Right kidney (tissue), 9 donors: ENCODE data around the gene UGT2A1.
"Not testable (repeated sequence)": the region's sequence is repeated elsewhere in the genome, so short reads cannot be mapped to it uniquely, and the experiment has no call there.

Experiments used
- DNase-seq: peaks from one replicate; pipeline ENCODE4 v3.0.0-alpha.2; 2016
- long read RNA-seq, 8 donors: transcript quantifications; one replicate each; lab custom pipeline, GENCODE V29; 2026

The UGT2A1 gene
- long read RNA-seq, donor 1: 0 reads
- long read RNA-seq, donor 2: 0 reads
- long read RNA-seq, donor 3: 0 reads
- long read RNA-seq, donor 4: 0 reads
- long read RNA-seq, donor 5: 0 reads
- long read RNA-seq, donor 6, partial matches to known transcripts: 10 of 11 reads
- long read RNA-seq, donor 6, other reads (novel, unspliced or antisense): 0 of 11 reads
- long read RNA-seq, donor 7: 0 reads
- long read RNA-seq, donor 8: 0 reads

- no peak for DNase-seq
These were observed at the start of gene UGT2A1 for GRCh38 chr4:69653147-69653546. Gene UGT2A1, minus strand, starts transcription at chr4:69653247. Its CDS starts 5,603 bp downstream, at chr4:69647644.

- DNase-seq: no peak
These were observed 49.2 kb upstream of the UGT2A1 start for GRCh38 chr4:69702201-69702600.

- no peak for DNase-seq
These were observed 48.6 kb upstream of the UGT2A1 start for GRCh38 chr4:69701696-69702095.

GRCh38 chr4:69697536-69698242 lies 44.6 kb upstream of the UGT2A1 start:
- no peak for DNase-seq

- peak; percentile 8 for DNase-seq
These were observed 36.6 kb upstream of the UGT2A1 start for GRCh38 chr4:69689599-69689998.

- DNase-seq: no peak
These were observed 31.8 kb upstream of the UGT2A1 start for GRCh38 chr4:69684804-69685203.

- DNase-seq: no peak
These were observed 15.6 kb upstream of the UGT2A1 start for GRCh38 chr4:69668680-69669079.

- not testable (repeated sequence) for DNase-seq
These were observed 11.0 kb upstream of the UGT2A1 start for GRCh38 chr4:69664009-69664408.

- not testable (repeated sequence) for DNase-seq
These were observed 8.2 kb upstream of the UGT2A1 start for GRCh38 chr4:69661130-69661803.

- no peak for DNase-seq
These were observed 5.1 kb upstream of the UGT2A1 start for GRCh38 chr4:69658133-69658532.

GRCh38 chr4:69656653-69657158 lies 3.7 kb upstream of the UGT2A1 start:
- DNase-seq: no peak

- no peak for DNase-seq
These were observed 2.2 kb downstream of the UGT2A1 start for GRCh38 chr4:69650872-69651271.

- no peak for DNase-seq
These were observed 3.4 kb downstream of the UGT2A1 start for GRCh38 chr4:69649629-69650028.

GRCh38 chr4:69649207-69649606 lies 3.8 kb downstream of the UGT2A1 start:
- DNase-seq: no peak

- DNase-seq: no peak
These were observed 10.1 kb downstream of the UGT2A1 start for GRCh38 chr4:69642961-69643360.

- DNase-seq: no peak
These were observed 12.8 kb downstream of the UGT2A1 start for GRCh38 chr4:69640289-69640688.

- no peak for DNase-seq
These were observed 13.5 kb downstream of the UGT2A1 start, which contains the start of gene UGT2A2 for GRCh38 chr4:69639542-69639941. Gene UGT2A2, minus strand, starts transcription at chr4:69639642. Its CDS starts 2 bp downstream, at chr4:69639640.

- peak; percentile 2 for DNase-seq
These were observed 35.9 kb downstream of the UGT2A1 start for GRCh38 chr4:69617083-69617694.

GRCh38 chr4:69610484-69610883 lies 42.6 kb downstream of the UGT2A1 start:
- DNase-seq: no peak

GRCh38 chr4:69601065-69601464 lies 52.0 kb downstream of the UGT2A1 start:
- DNase-seq: no peak

GRCh38 chr4:69600013-69600412 lies 53.0 kb downstream of the UGT2A1 start:
- no peak for DNase-seq

GRCh38 chr4:69594382-69594781 lies 58.7 kb downstream of the UGT2A1 start:
- no peak for DNase-seq

GRCh38 chr4:69591364-69591763 lies 61.7 kb downstream of the UGT2A1 start:
- no peak for DNase-seq
